Mucosa of descending colon (tissue), 3 donors: ENCODE data around the gene PTRH2. TPM values are rescaled to one million over a fixed set of nuclear protein-coding genes. Genes with fewer than 3 reads are reported as not detected.

ENCODE experiments used
- ATAC-seq: fragments of 200-7000 bp; cut with Tn5 transposase; one replicate; pipeline ENCODE4 v1.9.1; 2020; ENCODE audit warnings: mild to moderate bottlenecking, moderate library complexity
- DNase-seq, 3 donors: peaks; one replicate each; pipeline ENCODE4 v3.0.0-alpha.2; 2020
- H3K36me3 ChIP-seq: fragments of 200-600 bp; one replicate; pipeline ENCODE4 v1.8.0; 2021; ENCODE audit warnings: low read depth, mild to moderate bottlenecking
- H3K4me1 ChIP-seq: fragments of 200-600 bp; one replicate; pipeline ENCODE4 v1.8.0; 2021; ENCODE audit warnings: low read depth, mild to moderate bottlenecking
- H3K4me3 ChIP-seq: fragments of 200-600 bp; one replicate; pipeline ENCODE4 v1.8.0; 2021; ENCODE audit warnings: mild to moderate bottlenecking
- H3K9me3 ChIP-seq: fragments of 200-600 bp; one replicate; pipeline ENCODE4 v1.8.0; 2021; ENCODE audit warnings: mild to moderate bottlenecking
- intact Hi-C, 2 donors: fragments of 100-400 bp; cut with DNase I in 1 of 2; cut with micrococcal nuclease in 1 of 2; formaldehyde crosslinking; loops; one replicate each; pipeline versions ENCODE4 v1.11.0 to v1.11.1; 2022; cut with DNase I, micrococcal nuclease
- total RNA-seq, 3 donors: library from RNA; stranded (reverse); fragmentation: NEBNext Ultra II Directional in 2 of 3; extraction: Animal tissue kit (Norgen Biotek cat#: 25700) in 2 of 3; gene quantifications; one replicate each; pipeline versions ENCODE4 v1.2.1 to v1.2.4, GENCODE V29; 2021 to 2023
- TF ChIP-seq, protein P1 (sequence below): fragments of 200-600 bp; IDR thresholded peaks from one replicate; pipeline ENCODE4 v1.8.0; 2022; ENCODE audit warnings: antibody characterized with exemption, mild to moderate bottlenecking
- donor health status: DM: no; HTN: no; CAD: no; lungs with moderate emphysema.
- donor health status: DM: no; HTN: no; CAD: no.
- donor health status: DM: no; HTN: yes; CAD: no.

PTRH2 gene
- total RNA-seq, 3 donors from 2014 or later = 17.0 to 20.4 (median 20.2) TPM

GRCh38 chr17:59743842-59744241 lies 36.6 kb upstream of the PTRH2 start:
- no peak overlapping the region for H3K4me3 ChIP-seq
- ATAC-seq = no peak
- H3K9me3 ChIP-seq = no peaks in the 10 kb centered on the region
- no peaks in the 10 kb centered on the region for H3K36me3 ChIP-seq
- intact Hi-C loops = no loop called here
- DNase-seq = no peak
- no peaks in the 10 kb centered on the region for H3K4me1 ChIP-seq
- TF ChIP-seq, protein P1, sequence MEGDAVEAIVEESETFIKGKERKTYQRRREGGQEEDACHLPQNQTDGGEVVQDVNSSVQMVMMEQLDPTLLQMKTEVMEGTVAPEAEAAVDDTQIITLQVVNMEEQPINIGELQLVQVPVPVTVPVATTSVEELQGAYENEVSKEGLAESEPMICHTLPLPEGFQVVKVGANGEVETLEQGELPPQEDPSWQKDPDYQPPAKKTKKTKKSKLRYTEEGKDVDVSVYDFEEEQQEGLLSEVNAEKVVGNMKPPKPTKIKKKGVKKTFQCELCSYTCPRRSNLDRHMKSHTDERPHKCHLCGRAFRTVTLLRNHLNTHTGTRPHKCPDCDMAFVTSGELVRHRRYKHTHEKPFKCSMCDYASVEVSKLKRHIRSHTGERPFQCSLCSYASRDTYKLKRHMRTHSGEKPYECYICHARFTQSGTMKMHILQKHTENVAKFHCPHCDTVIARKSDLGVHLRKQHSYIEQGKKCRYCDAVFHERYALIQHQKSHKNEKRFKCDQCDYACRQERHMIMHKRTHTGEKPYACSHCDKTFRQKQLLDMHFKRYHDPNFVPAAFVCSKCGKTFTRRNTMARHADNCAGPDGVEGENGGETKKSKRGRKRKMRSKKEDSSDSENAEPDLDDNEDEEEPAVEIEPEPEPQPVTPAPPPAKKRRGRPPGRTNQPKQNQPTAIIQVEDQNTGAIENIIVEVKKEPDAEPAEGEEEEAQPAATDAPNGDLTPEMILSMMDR = no peak

DNA sequence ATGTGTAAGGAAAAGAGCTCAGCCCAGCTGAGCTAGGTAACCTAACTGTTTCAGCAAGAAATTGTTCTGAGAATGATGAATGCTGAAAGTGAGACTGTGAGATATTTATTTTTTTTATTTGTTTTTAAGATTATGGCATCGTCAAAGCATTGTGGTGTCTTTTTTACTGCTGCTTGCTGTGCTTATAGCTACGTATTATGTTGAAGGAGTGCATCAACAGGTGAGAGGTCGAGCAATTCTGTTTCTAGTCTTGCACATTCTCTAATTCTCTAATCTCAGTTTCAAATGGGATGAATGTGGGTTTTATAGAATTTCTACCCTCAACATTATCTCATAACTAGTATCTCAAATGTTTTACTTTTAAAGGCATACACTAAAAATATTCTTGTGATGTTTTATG lies 30.1 kb upstream of the PTRH2 start:
- Histone ChIP-seq H3K9me3 (no peaks in the 10 kb centered on the region), H3K36me3 (no peaks in the 10 kb centered on the region), H3K4me1 (peaks cover 29% of the 10 kb centered on the region), H3K4me3 (no peak overlapping the region)
- no peak for ATAC-seq
- intact Hi-C loops = no loop called here
- no peak for DNase-seq
- TF ChIP-seq, protein P1 = no peak

- Histone ChIP-seq H3K4me3 (no peak overlapping the region), H3K9me3 (no peaks in the 10 kb centered on the region), H3K36me3 (no peaks in the 10 kb centered on the region), H3K4me1 (peaks cover 33% of the 10 kb centered on the region)
- TF ChIP-seq, protein P1 = no peak
- DNase-seq = peak in 1 of 3 donors; percentile 57
- ATAC-seq = peak; percentile 89
- intact Hi-C loops = no loop called here
Observed at GRCh38 chr17:59734226-59734625, 27.0 kb upstream of the PTRH2 start.

DNA sequence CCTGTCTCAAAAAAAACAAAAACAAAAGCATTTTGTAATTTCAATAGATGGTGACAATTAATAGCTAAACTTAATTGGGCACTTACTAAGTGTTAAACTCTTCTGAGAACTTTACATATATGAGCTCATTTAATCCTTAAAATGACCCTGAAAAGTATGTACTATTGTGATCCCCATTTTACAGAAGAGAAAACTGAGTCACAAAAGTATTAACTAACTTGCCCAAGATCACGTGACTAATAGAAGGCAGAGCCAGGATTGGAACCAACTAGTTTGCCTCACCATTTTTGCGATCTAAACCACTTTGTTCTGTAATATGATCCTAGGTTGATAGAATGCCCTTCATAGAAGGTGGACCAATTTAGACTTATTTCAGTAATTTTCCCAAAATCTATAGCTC lies 26.5 kb upstream of the PTRH2 start:
- TF ChIP-seq, protein P1 = no peak
- Histone ChIP-seq H3K9me3 (no peaks in the 10 kb centered on the region), H3K4me1 (peaks cover 38% of the 10 kb centered on the region), H3K4me3 (no peak overlapping the region), H3K36me3 (no peaks in the 10 kb centered on the region)
- no peak for ATAC-seq
- DNase-seq = no peak
- intact Hi-C loops = no loop called here

DNA sequence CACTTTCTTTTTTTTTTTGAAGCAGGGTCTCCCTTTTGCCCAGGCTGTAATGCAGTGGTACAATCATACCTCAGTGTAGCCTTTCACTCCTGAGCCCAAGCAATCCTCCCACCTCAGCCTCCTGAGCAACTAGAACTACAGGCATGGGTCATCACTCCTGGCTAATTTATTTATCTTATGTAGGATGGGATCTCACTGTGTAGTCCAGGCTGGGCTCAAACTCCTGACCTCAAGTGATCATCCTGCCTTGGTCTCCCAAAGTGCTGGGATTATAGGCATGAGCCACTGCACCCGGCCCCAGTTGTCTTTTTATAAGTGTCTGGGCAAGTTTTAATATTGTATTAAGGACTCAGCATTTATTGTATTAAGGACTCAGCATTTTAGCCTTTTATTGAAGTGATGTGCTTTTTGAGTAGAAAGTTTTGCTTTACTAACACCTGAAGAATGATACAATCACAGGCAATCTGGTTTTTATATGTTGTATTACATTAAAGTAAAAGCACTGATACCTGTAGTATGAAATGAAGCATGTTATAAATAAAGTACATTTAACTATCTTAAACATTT lies 23.1 kb upstream of the PTRH2 start:
- TF ChIP-seq, protein P1 = no peak
- H3K9me3 ChIP-seq = no peaks in the 10 kb centered on the region
- intact Hi-C loops = no loop called here
- ATAC-seq (no peak), DNase-seq (no peak)
- peaks cover 39% of the 10 kb centered on the region for H3K4me1 ChIP-seq
- no peaks in the 10 kb centered on the region for H3K36me3 ChIP-seq
- no peak overlapping the region for H3K4me3 ChIP-seq
